A673 (cell line): ENCODE measurements around the gene ANXA10.

Experiments
- EZH2 ChIP-seq: fragments of 200-600 bp; sonication (generic); IDR thresholded peaks from 2 replicates; pipeline ENCODE4 v1.6.1; 2017; ENCODE audit warnings: borderline replicate concordance, low read depth, mild to moderate bottlenecking, mixed read lengths, antibody characterized with exemption, low read length; ENCODE audit not compliant: poor library complexity, severe bottlenecking
- TF ChIP-seq, protein P1 (sequence below): fragments of 300-800, 200-600 bp; sonication (generic); conservative IDR thresholded peaks from 2 replicates; pipeline ENCODE4 v1.5.1; 2017; ENCODE audit warnings: low read depth, mild to moderate bottlenecking, antibody characterized with exemption, low read length, moderate library complexity, mixed read lengths

- TF ChIP-seq, protein P1, sequence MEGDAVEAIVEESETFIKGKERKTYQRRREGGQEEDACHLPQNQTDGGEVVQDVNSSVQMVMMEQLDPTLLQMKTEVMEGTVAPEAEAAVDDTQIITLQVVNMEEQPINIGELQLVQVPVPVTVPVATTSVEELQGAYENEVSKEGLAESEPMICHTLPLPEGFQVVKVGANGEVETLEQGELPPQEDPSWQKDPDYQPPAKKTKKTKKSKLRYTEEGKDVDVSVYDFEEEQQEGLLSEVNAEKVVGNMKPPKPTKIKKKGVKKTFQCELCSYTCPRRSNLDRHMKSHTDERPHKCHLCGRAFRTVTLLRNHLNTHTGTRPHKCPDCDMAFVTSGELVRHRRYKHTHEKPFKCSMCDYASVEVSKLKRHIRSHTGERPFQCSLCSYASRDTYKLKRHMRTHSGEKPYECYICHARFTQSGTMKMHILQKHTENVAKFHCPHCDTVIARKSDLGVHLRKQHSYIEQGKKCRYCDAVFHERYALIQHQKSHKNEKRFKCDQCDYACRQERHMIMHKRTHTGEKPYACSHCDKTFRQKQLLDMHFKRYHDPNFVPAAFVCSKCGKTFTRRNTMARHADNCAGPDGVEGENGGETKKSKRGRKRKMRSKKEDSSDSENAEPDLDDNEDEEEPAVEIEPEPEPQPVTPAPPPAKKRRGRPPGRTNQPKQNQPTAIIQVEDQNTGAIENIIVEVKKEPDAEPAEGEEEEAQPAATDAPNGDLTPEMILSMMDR, result no peak
- TF ChIP-seq EZH2, result no peak
Observed at GRCh38 chr4:168050002-168050401, 42.3 kb upstream of the ANXA10 start.
